GM21390 (cell line): ENCODE data around the gene TTC39B.

ENCODE experiments used
- ATAC-seq: cut with Tn5 transposase; IDR thresholded peaks from one replicate; pipeline ENCODE4 v1.9.1; 2021; ENCODE audit not compliant: unreplicated experiment

The TTC39B gene

DNA sequence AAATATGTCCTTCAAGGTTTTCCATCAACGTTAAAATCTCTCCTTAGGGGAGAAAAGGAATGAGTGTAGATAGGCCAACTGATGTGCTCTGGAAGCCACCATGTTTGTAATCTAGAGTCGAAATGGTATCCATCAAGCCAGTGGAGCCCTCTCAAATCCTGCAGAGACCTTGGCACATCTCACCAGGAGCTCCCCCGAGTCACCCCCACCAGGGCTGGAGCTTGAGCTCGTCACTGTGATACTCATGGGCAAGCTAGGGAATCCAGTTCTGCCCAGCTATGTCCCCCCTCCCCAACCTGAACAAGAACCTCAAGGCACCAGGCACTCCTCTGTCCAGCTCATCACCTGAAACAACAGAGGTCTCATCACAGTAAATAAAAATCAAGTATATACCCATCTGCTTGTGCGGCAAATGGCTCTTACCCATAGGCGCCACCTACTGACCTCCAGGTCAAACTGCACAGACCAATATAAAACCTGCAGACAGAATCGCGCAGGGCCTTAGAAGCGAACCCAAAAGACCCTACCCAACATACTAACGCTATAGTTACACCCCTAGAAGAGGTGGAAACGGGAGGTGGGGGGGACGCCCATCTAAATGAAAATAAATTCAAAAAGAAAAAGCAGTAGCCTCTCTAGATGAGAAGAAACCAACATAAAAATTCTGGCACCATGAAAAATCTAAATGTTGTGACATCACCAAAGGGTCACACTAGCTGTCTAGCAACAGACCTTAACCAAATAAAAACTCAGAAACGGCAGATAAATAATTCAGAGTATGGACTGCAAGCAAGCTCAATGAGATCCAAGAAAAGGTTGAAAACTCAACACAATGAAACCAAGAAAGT, 75.0 kb downstream of the TTC39B start:
- ATAC-seq, result peak; percentile 51

DNA sequence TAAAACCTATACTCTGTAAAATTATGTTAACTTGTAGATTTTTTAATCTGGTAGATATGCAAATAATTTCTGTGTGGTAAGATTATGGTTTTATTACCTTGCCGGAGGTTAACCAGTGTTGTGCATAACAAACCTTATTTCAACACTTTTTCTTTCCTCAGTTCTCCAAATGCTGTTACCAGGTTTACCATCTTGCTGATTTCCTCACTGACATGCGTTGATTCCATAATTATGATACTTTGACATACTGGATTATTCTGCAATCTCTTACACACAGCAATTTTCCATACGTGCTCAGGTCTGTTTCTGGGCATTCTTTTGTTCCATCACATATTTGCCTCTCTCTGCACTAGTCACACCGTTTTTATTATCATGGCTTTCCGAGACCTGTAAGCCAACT, 77.6 kb downstream of the TTC39B start:
- no peak for ATAC-seq

DNA sequence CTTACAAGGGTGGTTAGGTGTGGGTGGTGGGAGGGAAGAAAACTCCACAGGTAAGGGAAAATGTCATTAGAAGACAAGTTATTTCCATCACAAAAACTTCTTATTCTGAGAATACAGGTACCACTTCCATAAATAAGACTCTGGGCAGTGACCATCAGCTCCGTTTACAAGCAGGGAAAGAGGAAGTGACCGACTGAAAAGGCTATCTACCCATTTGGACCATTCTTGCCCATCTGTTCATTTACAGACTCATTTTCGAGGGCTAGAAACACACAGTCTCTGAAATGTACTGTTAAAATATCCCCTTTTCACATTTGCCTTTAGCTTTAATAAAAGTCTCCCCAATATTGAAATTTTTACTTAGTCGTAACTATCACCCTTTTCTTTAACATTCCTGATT, 79.5 kb downstream of the TTC39B start:
- ATAC-seq, result no peak

DNA sequence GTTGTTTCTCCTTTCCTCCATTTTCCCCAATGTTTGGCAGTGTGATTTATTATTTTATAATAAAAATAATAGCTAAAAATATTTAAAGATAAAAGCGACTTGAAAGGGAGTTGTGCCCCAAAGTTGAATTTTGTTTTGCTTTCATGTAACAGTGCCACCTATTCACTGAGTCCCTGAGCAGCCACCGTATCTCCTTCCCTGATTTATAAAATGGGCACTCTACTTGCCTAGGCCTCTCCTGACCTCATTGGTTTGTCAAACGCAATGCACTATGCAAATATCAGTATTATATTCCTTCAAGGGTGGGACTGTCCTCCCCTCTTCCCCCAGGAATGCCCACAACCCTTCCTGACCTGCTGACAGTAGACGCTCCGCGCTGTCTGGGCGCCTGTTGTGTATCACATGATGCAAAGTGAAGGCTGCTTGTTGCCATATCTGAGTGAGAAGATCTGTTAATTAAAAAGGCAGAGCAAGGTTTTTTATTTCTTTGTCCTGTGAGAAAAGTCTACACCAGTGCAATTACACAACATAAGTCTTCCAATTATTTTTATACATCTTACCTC, 81.4 kb downstream of the TTC39B start:
- no peak for ATAC-seq

DNA sequence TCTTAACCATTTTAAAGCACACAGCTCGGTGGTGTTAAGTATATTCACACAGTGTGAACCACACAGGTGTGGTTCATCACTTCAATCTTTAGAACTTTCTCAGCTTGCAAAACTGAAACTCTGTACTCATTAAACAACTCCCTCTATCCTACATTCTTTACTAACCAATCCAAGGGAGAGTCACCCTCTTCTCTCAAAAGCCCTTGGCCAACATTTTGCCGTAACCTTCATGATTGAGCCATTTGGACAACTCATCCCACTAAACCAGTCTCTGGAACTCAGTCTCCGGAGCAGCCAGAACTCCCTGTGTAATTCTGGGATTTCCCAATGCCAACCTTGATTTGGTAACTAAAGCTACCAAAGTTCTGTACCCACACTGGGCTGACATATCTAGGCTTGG, 84.7 kb downstream of the TTC39B start:
- no peak for ATAC-seq

DNA sequence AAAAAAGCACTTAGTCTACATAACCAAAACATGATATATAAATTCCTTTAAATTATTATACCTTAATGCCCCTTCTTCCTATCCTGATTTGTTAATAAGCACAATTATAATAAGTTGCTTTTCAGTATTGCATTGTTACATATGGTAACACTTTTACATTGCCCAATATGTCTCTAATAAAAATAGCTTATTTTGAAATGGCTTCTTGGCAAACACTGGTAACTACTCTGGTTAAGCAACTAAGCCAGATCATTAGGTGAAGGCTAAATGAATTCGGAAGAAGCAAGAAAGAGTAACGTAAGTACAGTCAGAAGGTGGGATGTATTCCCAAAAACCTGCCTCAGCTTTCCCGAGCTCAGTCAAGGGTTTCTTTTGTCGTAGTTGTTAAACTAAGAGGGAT, 85.3 kb downstream of the TTC39B start:
- ATAC-seq, result no peak

DNA sequence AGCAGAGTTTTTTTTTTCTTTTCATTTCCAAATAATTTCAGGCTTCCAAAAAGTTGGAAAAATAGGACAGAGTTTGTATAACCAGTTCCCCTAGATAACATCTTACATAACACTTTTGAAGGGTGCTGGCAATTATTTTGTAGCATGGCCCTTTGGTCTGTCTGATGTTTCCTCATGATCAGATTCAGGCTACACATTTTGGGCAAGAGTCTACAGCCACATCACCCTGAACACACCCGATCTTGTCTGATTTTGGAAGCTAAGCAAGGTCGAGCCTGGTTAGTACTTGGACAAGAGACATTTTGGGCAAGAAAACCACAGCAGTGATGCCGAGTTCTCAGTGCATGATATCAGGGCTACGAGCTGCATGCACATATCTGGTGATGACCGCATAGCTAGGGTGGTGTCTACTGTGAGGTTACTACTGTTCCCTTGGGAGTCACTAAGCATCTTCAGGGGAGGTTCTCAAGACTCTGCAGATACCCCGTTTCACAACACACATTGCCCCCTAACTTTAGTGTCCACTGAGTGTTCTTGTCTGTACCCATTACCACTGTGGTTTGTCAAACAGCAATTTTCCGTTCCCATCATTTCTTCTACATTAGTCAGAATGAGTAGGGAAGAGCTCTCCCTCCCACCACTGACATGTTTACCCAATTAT, 86.2 kb downstream of the TTC39B start:
- ATAC-seq, result no peak

DNA sequence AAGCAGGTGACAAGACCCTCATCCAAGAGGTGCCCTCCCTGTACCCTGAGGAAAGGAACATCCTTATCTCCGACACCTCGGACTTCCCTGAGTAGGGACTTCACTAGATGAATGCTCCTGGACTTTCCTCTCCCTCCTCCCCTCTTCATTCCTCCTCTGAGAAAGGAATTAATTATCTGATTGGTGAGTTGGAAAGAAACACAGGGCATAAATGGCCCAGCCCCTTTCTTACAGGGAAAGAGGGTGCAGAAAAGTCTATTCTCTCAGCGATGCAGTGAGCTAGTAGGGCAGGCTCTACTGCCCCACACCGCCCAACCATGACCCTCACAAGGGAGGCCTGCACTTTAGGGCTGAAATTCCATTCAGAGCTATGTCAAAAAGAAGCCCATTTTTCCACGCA, 87.5 kb downstream of the TTC39B start:
- ATAC-seq, result no peak

DNA sequence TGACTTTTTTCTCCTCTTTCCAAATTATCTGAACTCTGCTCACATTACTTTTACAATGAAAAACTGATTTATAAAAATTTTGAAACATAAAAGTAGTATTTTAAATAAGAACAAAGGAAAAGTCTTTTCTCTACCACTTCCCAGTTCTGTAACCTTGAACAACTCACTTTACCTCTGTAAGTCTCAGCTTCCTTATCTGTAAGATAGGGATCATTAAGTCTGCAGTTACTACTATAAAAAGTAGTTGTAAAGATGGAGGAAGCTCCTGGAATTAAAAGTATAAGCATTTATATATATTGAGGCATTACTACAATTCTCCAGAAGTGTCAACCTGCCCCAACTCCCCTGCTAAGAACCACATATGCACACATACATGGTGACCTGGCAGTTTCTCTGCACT, 88.0 kb downstream of the TTC39B start:
- no peak for ATAC-seq

DNA sequence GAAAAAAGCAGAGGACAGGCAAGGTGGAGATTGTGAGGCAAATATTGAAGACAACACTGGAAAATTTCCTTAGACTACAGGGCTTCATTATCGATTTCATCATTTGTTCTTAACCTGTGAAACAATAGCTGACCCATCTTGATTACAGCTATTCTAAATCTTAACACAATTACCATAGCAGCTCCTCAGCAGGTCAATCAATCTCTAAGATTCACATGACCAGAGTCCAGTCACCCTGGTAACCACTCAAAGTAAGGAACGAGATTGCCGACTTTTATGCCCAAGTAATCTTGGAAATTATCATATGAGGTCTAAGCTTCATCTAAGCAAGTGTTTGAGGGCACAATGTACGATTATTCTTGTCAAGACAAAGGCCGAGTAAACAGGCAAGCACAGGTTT, 93.8 kb downstream of the TTC39B start:
- no peak for ATAC-seq

DNA sequence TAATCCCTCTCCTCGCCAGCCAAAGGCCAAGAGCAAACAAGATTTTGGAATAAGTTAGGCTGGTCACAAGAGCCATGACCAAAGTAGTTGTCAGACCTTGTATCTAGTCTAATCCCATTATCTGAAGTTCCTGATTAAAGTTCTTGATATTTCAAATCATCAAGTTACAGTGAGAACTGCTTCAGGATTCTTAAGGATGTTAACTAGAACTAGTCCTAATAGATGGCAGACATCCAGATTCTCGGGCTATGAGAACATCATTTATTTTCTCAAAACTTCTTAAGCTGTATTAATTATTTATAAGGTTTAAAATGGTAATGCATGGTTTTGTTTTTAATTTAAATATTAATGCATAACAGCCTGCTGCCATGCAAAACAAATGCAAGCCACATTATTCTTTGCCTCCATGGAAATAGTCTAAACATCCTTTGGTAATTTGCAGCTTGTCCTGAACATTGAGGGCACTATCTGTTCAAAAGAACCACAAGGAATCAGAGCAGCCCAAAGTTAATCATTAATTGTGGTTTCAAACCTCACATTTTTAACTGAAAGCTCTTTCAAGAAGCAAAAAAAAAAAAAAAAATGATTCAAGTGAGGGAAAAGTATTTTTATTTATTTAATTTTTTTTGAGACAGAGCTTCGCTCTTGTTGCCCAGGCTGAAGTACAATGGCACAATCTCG, 95.1 kb downstream of the TTC39B start:
- peak; percentile 15 for ATAC-seq

DNA sequence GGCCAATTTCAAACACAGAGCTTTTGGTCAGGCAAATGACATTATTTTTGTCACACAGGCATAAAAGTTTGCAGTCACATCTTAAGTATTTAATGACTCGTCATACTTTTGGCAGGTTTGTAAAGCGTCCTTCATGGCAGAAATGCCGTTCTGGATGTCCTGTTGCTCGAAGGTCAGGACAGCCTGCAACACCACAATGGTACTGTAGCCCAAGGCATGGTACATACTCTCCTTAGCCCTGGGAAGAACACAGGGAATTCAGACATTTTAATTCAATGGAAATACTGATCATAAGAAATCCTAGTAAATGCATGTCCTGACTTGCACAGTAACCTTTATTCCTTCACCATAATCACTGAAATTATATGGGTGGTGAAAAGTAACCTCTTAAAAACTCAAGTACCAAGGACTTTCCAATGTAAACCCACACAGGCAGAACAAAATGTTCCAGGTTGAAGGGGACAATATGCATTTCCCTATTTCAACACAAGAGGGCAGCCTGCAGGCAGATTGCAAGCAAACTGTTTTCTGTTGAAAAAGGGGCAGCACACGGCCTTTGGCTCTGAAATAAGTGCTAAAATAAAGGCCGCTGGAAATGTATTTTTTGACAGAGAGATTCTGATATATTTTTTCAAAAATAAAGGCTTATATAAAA, 95.7 kb downstream of the TTC39B start:
- ATAC-seq, result peak; percentile 68

DNA sequence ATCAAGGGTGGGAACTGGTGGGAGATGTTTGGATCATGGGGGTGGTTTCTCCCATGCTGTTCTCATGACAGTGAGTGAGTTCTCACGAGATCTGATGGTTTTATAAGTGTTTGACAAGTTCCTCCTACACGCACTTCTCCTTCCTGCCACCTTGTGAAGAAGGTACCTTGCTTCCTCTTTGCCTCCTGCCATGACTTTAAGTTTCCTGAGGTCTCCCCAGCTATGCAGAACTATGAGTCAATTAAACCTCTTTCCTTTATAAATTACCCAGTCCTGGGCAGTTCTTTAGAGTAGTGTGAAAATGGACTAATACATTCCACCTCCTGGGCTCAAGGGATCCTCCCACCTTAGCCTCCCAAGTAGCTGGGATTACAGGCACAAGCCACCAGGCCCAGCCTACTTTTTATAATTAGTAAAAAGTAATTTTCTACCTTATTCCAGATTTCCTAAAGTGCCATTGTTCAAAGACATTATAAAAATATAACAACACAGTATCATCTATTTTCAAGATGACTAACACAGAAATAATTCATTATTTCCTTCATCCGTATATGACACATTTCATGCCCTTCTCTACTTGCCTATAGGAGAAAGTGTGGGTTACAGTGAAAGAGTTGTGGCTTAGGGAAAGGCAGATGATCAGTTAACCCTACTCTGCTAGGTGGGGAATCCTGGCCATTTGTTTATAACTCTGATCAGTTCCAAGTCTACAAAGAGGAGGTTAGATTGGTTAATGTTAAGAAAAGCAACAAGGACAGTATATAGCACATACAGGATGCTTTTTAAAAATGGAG, 99.9 kb downstream of the TTC39B start:
- ATAC-seq, result no peak

DNA sequence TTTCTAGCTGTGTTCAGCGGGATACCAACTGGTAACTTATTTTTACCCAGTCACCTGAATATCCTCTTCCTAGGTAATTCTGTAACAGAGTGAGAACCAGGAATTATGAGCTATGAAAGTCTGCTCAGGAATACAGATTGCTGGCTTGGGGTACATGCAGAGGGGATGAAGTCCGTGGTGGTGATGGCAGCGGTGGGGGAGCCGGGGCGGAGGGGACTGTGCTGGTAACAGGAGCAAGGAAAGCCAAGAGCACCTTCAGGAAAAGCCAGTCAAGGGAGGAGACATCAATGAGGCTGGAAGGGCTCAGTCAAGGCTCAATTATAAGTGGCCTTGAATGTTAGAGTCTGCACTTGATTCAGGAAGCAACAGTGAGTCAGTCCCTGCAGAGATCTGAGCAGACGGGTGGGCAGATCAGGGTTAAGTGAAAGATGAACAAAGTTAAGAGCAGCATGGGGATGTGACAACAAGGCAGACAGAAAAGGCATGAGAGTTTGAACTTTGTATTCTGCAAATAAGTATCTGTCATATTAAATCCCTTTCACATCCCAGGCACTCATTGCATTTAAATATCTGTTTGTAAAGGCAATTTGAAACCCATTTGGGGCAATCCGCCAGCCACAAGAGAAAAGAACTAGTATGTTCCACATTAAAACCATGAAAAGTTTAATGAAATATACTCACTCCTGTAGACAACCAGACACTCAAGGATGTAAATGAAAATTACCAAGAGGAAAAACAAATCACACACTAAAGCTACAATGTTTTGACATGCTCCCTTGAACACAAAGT, 101.2 kb downstream of the TTC39B start:
- ATAC-seq, result no peak

DNA sequence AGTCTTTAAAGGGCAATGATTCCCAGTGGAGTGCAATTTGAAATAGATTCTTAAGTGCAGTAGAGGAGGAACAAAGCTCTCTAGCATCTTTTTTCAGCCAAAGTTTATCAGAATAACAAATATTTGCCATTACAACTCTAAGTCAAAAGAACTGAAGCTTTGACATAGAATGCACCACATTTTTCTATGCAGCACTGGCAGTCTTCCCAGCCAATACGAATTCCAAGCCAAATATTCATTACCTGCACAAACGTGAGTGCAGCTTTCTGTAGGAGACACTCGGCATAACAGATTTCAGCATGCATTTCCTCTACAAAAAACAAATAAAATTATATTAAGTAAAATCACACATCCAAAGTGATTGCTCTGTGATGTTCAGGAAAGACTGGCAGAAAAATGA, 103.4 kb downstream of the TTC39B start:
- ATAC-seq, result no peak

DNA sequence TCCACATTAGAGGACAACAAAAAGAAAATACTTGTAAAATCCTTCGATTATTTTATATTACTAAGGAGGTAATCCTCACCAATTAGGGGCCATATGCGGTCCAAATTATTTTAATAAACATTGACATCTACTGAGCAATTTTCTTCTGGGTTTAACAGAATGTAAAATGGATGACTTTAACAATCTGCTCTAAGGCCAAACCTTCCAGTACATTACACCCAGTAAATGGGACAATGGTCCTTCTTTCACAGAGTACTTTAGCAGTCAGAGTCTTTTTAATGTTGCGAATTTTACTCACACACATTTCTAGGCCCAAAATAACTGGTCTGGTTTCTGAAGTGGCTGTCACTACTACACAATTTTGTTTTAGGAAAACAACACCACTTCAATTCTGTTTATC, 106.9 kb downstream of the TTC39B start:
- ATAC-seq, result no peak

DNA sequence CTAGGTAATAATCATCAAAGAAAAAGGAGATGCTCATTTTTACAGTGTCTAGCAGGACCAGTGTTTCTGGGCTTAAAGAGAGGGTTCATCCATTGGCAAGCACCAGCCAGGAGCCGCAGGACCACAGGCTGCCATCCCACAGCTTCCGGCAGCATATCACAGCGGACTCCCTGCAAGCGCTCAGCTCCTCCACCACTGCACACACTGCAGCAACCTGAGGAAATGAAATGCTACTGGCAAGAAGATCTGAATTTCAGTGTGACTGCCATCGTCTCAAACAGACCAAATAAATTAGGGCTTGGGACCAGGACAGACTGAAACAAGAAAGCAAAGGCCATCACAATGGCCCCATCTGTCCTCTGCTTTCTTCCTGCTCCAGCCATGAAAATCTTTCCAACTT, 114.2 kb downstream of the TTC39B start:
- no peak for ATAC-seq

DNA sequence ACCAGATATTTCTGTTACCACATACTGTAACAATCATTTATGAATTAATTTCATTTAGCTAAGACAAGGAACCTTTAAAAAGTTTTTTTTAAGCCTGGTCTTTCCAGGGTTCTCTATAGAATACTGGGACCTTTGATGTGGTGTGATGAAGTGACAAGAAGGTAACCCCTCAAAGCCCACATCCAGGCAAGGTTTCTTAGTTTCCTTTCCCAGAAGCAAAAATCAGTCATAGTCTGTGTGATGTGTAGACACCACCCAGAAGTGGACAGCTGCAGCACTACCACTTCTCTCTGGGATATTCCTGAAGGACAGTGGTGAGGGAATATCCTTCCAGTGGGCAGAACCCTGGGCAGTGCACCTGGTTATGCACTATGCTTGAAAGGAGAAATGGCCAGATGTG, 115.6 kb downstream of the TTC39B start:
- peak; percentile 57 for ATAC-seq

DNA sequence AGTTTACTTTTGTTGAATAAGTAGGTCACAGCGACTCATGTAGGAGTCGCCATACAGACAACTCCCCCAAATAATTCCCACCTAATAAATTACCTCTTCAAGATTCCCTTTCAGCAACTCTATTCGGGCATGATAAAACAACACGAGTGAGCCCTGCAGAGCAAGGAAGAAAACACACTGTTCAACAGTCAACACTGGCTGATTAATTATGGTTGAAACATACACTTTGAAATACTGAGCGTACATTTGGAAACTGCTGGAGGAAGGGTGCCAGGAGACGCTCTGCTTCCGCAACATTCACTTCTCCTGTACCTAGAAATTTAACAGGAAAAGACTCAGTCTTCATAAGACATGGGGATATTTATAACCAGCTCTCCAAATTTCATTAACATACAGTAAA, 117.5 kb downstream of the TTC39B start:
- no peak for ATAC-seq

DNA sequence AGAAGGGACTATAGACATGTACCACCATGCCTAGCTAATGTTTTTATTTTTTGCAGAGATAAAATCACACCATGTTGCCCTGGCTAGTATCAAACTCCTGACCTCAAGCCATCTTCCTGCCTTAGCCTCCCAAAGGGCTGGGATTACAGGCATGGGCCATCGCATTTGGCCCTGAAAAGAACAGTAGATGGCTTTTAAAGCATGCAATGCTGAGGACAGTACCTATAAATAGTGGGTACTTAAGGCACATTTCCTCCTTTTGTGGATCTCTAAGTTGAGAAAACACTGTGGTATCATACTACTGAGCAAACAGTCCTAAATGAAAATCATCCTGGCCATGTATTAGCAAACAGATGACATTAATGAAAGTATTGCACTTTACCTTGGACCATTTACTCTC, 119.4 kb downstream of the TTC39B start:
- no peak for ATAC-seq
